Caco-2 (cell line): ENCODE measurements around the gene HGFAC. TPM values are rescaled to one million over a fixed set of nuclear protein-coding genes. Genes with fewer than 3 reads are reported as not detected.

Source experiments
- BruUV-seq: library from RNA; stranded (reverse); fragments of 400-500 nt; replicated peaks from 2 replicates; lab custom pipeline; 2021; lab: Mats Ljungman, UMichigan
- CTCF ChIA-PET: fragments of 300-600 bp; sonication (Branson Sonifier 250); formaldehyde crosslinking; loops from one replicate; lab custom pipeline; 2022; ENCODE audit warnings: antibody characterized with exemption; lab: Charles Lee
- POLR2A ChIA-PET: fragments of 300-600 bp; sonication (Branson Sonifier 250); formaldehyde crosslinking; loops from one replicate; lab custom pipeline; 2022; ENCODE audit warnings: antibody characterized with exemption; lab: Charles Lee
- DNase-seq, 2 experiments: peaks; one replicate each; pipeline versions ENCODE4 v3.0.0 to v3.0.0-alpha.2; 2020 to 2022
- H3K27me3 ChIP-seq: replicated peaks from 2 replicates; pipeline ENCODE4 v1.6.0; 2011; ENCODE audit warnings: low read length; ENCODE audit not compliant: control insufficient read depth, insufficient read depth
- H3K36me3 ChIP-seq: 2 replicates; pipeline ENCODE4 v1.5.1; 2011; ENCODE audit warnings: low read length; ENCODE audit not compliant: control insufficient read depth, insufficient read depth
- H3K4me1 ChIP-seq: fragments of 250-450 bp; sonication (Bioruptor Pico); 2 replicates; pipeline ENCODE4 v1.5.1; 2020; ENCODE audit warnings: mild to moderate bottlenecking
- H3K4me3 ChIP-seq: 2 replicates; pipeline ENCODE4 v1.5.1; 2011; ENCODE audit warnings: low read depth, mild to moderate bottlenecking, control low read depth, low read length
- H3K9me3 ChIP-seq: fragments of 250-450 bp; sonication (Bioruptor Pico); 2 replicates; pipeline ENCODE4 v1.5.1; 2020; ENCODE audit warnings: mild to moderate bottlenecking, moderate library complexity
- H3K27ac Mint-ChIP-seq: one replicate; pipeline ENCODE4 v1.8.0; 2022; ENCODE audit warnings: mixed read lengths; ENCODE audit not compliant: unreplicated experiment
- H3K27me3 Mint-ChIP-seq: one replicate; pipeline ENCODE4 v1.8.0; 2022; ENCODE audit warnings: mixed read lengths; ENCODE audit not compliant: insufficient read depth, unreplicated experiment
- H3K36me3 Mint-ChIP-seq: one replicate; pipeline ENCODE4 v1.8.0; 2022; ENCODE audit warnings: mild to moderate bottlenecking, mixed read lengths; ENCODE audit not compliant: insufficient read depth, unreplicated experiment
- H3K4me1 Mint-ChIP-seq: one replicate; pipeline ENCODE4 v1.8.0; 2022; ENCODE audit warnings: low read depth, mixed read lengths; ENCODE audit not compliant: unreplicated experiment
- H3K4me3 Mint-ChIP-seq: one replicate; pipeline ENCODE4 v1.8.0; 2022; ENCODE audit warnings: mild to moderate bottlenecking, moderate library complexity, mixed read lengths; ENCODE audit not compliant: unreplicated experiment
- H3K9me3 Mint-ChIP-seq: one replicate; pipeline ENCODE4 v1.8.0; 2022; ENCODE audit warnings: mixed read lengths; ENCODE audit not compliant: unreplicated experiment
- intact Hi-C: fragments of 100-400 bp; cut with micrococcal nuclease; formaldehyde crosslinking; loops from one replicate; pipeline ENCODE4 v1.10.0; 2022; ENCODE audit not compliant: unreplicated experiment
- total RNA-seq: library from RNA; stranded (reverse); gene quantifications from 2 replicates; pipeline ENCODE4 v1.2.3, GENCODE V29; 2022
- TF ChIP-seq, protein P1 (sequence below), 2 experiments: fragments of 200-600 bp in 1 of 2; IDR thresholded peaks; 1 replicate in 1 of 2; 2 replicates in 1 of 2; pipeline versions ENCODE4 v1.5.1 to v1.8.0; 2011 to 2022; ENCODE audit warnings: antibody characterized with exemption in 1 of 2, control low read depth in 1 of 2, inconsistent platforms in 1 of 2, low read depth in 1 of 2, low read length in 1 of 2, mild to moderate bottlenecking in 1 of 2, moderate library complexity in 1 of 2; ENCODE audit not compliant: insufficient read depth in 1 of 2, severe bottlenecking in 1 of 2, unreplicated experiment in 1 of 2

The HGFAC gene
- total RNA-seq, 1 experiment from 2014 or later, result 0.48 TPM

GRCh38 chr4:3434881-3435685 lies 6.7 kb upstream of the HGFAC start:
- H3K4me1 ChIP-seq, result no peaks in the 10 kb centered on the region
- ChIA-PET POLR2A (no interaction called here), CTCF (interaction anchor here (0.6 kb wide), 1 partner anchor 91 kb away, joined by 3 read pairs; no protein-coding TSS in a partner anchor)
- intact Hi-C loops, result no loop called here
- no peak overlapping the region for H3K4me3 ChIP-seq
- H3K4me1 Mint-ChIP-seq, result no peaks in the 10 kb centered on the region
- no peaks in the 10 kb centered on the region for H3K9me3 ChIP-seq
- BruUV-seq, result no TSS peak
- no peak overlapping the region for H3K27ac Mint-ChIP-seq
- no peaks in the 10 kb centered on the region for H3K9me3 Mint-ChIP-seq
- H3K27me3 Mint-ChIP-seq, result no peaks in the 10 kb centered on the region
- H3K4me3 Mint-ChIP-seq, result no peak overlapping the region
- DNase-seq, result no peak
- TF ChIP-seq, protein P1, sequence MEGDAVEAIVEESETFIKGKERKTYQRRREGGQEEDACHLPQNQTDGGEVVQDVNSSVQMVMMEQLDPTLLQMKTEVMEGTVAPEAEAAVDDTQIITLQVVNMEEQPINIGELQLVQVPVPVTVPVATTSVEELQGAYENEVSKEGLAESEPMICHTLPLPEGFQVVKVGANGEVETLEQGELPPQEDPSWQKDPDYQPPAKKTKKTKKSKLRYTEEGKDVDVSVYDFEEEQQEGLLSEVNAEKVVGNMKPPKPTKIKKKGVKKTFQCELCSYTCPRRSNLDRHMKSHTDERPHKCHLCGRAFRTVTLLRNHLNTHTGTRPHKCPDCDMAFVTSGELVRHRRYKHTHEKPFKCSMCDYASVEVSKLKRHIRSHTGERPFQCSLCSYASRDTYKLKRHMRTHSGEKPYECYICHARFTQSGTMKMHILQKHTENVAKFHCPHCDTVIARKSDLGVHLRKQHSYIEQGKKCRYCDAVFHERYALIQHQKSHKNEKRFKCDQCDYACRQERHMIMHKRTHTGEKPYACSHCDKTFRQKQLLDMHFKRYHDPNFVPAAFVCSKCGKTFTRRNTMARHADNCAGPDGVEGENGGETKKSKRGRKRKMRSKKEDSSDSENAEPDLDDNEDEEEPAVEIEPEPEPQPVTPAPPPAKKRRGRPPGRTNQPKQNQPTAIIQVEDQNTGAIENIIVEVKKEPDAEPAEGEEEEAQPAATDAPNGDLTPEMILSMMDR (IDR thresholded peaks at IDR 0.05; ENCODE audit: insufficient read depth in 1 of 2, low read depth in 1 of 2, low read length in 1 of 2, severe bottlenecking in 1 of 2, unreplicated experiment in 1 of 2), result no peak
- H3K27me3 ChIP-seq, result no peaks in the 10 kb centered on the region
- H3K36me3 ChIP-seq, result no peaks in the 10 kb centered on the region
- no peaks in the 10 kb centered on the region for H3K36me3 Mint-ChIP-seq

- no TSS peak for BruUV-seq
- no peak overlapping the region for H3K27ac Mint-ChIP-seq
- no peaks in the 10 kb centered on the region for H3K9me3 Mint-ChIP-seq
- no peak for DNase-seq
- Histone ChIP-seq H3K36me3 (no peaks in the 10 kb centered on the region), H3K9me3 (no peaks in the 10 kb centered on the region), H3K4me1 (no peaks in the 10 kb centered on the region), H3K4me3 (no peak overlapping the region), H3K27me3 (no peaks in the 10 kb centered on the region)
- ChIA-PET CTCF (no interaction called here), POLR2A (no interaction called here)
- H3K4me1 Mint-ChIP-seq, result no peaks in the 10 kb centered on the region
- no peaks in the 10 kb centered on the region for H3K27me3 Mint-ChIP-seq
- TF ChIP-seq, protein P1 (IDR thresholded peaks at IDR 0.05; ENCODE audit: insufficient read depth in 1 of 2, low read depth in 1 of 2, low read length in 1 of 2, severe bottlenecking in 1 of 2, unreplicated experiment in 1 of 2), result no peak
- H3K36me3 Mint-ChIP-seq, result no peaks in the 10 kb centered on the region
- intact Hi-C loops, result no loop called here
- no peak overlapping the region for H3K4me3 Mint-ChIP-seq
Measured at GRCh38 chr4:3435686-3435956, 6.1 kb upstream of the HGFAC start.

DNA sequence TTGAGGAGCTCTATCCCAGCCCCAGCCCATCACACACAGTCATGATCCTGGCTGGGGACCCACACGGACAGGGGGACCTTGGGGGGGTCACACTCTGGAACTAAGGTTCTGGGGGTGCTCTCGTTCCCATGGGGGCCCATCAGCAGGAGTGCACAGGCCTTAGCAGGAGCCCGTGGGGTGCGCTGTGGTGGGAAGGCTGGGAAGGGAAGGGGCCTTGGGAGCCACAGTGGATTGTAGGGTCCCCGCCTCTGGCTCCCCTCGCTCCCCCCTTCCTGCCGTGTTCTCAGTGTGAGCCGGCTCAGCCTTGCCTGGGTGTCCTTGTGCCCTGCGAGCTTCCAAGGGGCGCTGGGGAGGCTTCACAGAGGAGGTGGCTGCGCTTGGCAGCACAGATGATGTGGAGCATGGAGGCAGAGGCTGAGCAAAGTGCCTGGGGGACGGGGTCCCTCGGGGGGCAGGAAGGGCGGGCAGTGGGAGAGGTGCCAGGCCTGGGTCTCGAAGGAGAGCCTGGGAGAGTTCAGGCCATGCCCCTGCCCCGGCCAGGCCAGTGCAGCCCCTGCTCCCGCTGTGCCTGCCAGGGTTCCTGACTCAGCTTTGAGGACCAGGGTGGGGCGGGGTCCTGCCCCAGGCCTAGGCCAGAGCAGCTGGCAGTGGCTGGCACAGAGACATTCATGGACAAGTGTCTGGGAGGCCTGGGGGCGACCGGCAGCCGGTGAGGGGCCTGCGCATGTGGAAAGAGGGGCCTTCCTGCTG lies 5.5 kb upstream of the HGFAC start:
- Mint-ChIP-seq H3K9me3 (no peaks in the 10 kb centered on the region), H3K4me3 (no peak overlapping the region), H3K27ac (no peak overlapping the region), H3K36me3 (no peaks in the 10 kb centered on the region), H3K4me1 (no peaks in the 10 kb centered on the region), H3K27me3 (no peaks in the 10 kb centered on the region)
- TF ChIP-seq, protein P1 (IDR thresholded peaks at IDR 0.05; ENCODE audit: insufficient read depth in 1 of 2, low read depth in 1 of 2, low read length in 1 of 2, severe bottlenecking in 1 of 2, unreplicated experiment in 1 of 2), result no peak
- intact Hi-C loops, result no loop called here
- BruUV-seq, result no TSS peak
- Histone ChIP-seq H3K27me3 (no peaks in the 10 kb centered on the region), H3K36me3 (no peaks in the 10 kb centered on the region), H3K4me1 (no peaks in the 10 kb centered on the region), H3K9me3 (no peaks in the 10 kb centered on the region), H3K4me3 (no peak overlapping the region)
- CTCF ChIA-PET, result no interaction called here
- no peak for DNase-seq
- POLR2A ChIA-PET, result no interaction called here
